NCI-H2196 (cell line): Measurements from ENCODE around the gene SLC4A8.
"Not testable (repeated sequence)": the region's sequence is repeated elsewhere in the genome, so short reads cannot be mapped to it uniquely, and the experiment has no call there.

Source experiments
- DNase-seq: peaks from one replicate; lab custom pipeline; 2025; ENCODE audit not compliant: unreplicated experiment; lab: John Stamatoyannopoulos, UW

Gene SLC4A8

GRCh38 chr12:51424094-51424661 lies 453 bp upstream of the SLC4A8 start:
- DNase-seq, result no peak

- DNase-seq, result no peak
Measured at GRCh38 chr12:51428256-51428655, 3.6 kb downstream of the SLC4A8 start.

GRCh38 chr12:51429700-51430099 lies 5.1 kb downstream of the SLC4A8 start:
- DNase-seq, result peak; percentile 61

- DNase-seq, result peak; percentile 61
Measured at GRCh38 chr12:51430196-51430895, 5.7 kb downstream of the SLC4A8 start.

- DNase-seq, result no peak
Measured at GRCh38 chr12:51432921-51433320, 8.3 kb downstream of the SLC4A8 start.

GRCh38 chr12:51434305-51434704 lies 9.7 kb downstream of the SLC4A8 start:
- no peak for DNase-seq

- no peak for DNase-seq
Measured at GRCh38 chr12:51437431-51437830, 12.8 kb downstream of the SLC4A8 start.

- no peak for DNase-seq
Measured at GRCh38 chr12:51439330-51439729, 14.7 kb downstream of the SLC4A8 start.

GRCh38 chr12:51441583-51441982 lies 17.0 kb downstream of the SLC4A8 start:
- DNase-seq, result no peak

GRCh38 chr12:51442324-51442723 lies 17.7 kb downstream of the SLC4A8 start:
- DNase-seq, result no peak

- DNase-seq, result no peak
Measured at GRCh38 chr12:51443573-51443972, 18.9 kb downstream of the SLC4A8 start.

GRCh38 chr12:51448618-51449256 lies 24.1 kb downstream of the SLC4A8 start:
- DNase-seq, result no peak

GRCh38 chr12:51449580-51450246 lies 25.1 kb downstream of the SLC4A8 start:
- DNase-seq, result no peak

- DNase-seq, result no peak
Measured at GRCh38 chr12:51450333-51450732, 25.7 kb downstream of the SLC4A8 start.

- no peak for DNase-seq
Measured at GRCh38 chr12:51450806-51451205, 26.2 kb downstream of the SLC4A8 start.

GRCh38 chr12:51454016-51454415 lies 29.4 kb downstream of the SLC4A8 start:
- DNase-seq, result not testable (repeated sequence)

- not testable (repeated sequence) for DNase-seq
Measured at GRCh38 chr12:51455050-51455449, 30.4 kb downstream of the SLC4A8 start.

- no peak for DNase-seq
Measured at GRCh38 chr12:51458635-51459034, 34.0 kb downstream of the SLC4A8 start.

GRCh38 chr12:51460519-51460918 lies 35.9 kb downstream of the SLC4A8 start:
- DNase-seq, result peak; percentile 63

- DNase-seq, result no peak
Measured at GRCh38 chr12:51465491-51465890, 40.9 kb downstream of the SLC4A8 start.

- DNase-seq, result no peak
Measured at GRCh38 chr12:51470116-51470515, 45.5 kb downstream of the SLC4A8 start.
